Type B pancreatic cell (in vitro differentiated cells): ENCODE measurements around the gene PIANP. TPM values are rescaled to one million over a fixed set of nuclear protein-coding genes. Genes with fewer than 3 reads are reported as not detected.
A peak's percentile ranks its signal among the peaks of the same experiment; 100 is the strongest.
"Not testable (repeated sequence)": the region's sequence is repeated elsewhere in the genome, so short reads cannot be mapped to it uniquely, and the experiment has no call there.

Experiments used
- DNase-seq: peaks from one replicate; pipeline ENCODE4 v3.0.0; 2021; ENCODE audit warnings: mixed read lengths; ENCODE audit not compliant: unreplicated experiment; ENCODE audit errors: extremely low spot score
- H3K27ac Mint-ChIP-seq: 2 replicates; pipeline ENCODE4 v1.8.0; 2021; ENCODE audit warnings: mild to moderate bottlenecking, mixed read lengths
- H3K27me3 Mint-ChIP-seq: 2 replicates; pipeline ENCODE4 v1.8.0; 2021; ENCODE audit warnings: mixed read lengths
- H3K36me3 Mint-ChIP-seq: 2 replicates; pipeline ENCODE4 v1.8.0; 2021; ENCODE audit warnings: mixed read lengths
- H3K4me1 Mint-ChIP-seq: one replicate; pipeline ENCODE4 v1.8.0; 2021; ENCODE audit warnings: mixed read lengths; ENCODE audit not compliant: unreplicated experiment
- H3K4me3 Mint-ChIP-seq: 2 replicates; pipeline ENCODE4 v1.8.0; 2021; ENCODE audit warnings: mild to moderate bottlenecking, mixed read lengths
- H3K9me3 Mint-ChIP-seq: 2 replicates; pipeline ENCODE4 v1.8.0; 2021; ENCODE audit warnings: mixed read lengths
- total RNA-seq: library from RNA; stranded (reverse); gene quantifications from 2 replicates; pipeline ENCODE4 v1.2.1, GENCODE V29; 2021; ENCODE audit warnings: low replicate concordance
- TF ChIP-seq, protein P1 (sequence below): fragments of 200-600 bp; sonication (generic); conservative IDR thresholded peaks from 2 replicates; pipeline ENCODE4 v1.5.0; 2021; ENCODE audit warnings: antibody characterized with exemption, mild to moderate bottlenecking

Gene PIANP
- total RNA-seq, 1 donor from 2014 or later, result 3.9 TPM

DNA sequence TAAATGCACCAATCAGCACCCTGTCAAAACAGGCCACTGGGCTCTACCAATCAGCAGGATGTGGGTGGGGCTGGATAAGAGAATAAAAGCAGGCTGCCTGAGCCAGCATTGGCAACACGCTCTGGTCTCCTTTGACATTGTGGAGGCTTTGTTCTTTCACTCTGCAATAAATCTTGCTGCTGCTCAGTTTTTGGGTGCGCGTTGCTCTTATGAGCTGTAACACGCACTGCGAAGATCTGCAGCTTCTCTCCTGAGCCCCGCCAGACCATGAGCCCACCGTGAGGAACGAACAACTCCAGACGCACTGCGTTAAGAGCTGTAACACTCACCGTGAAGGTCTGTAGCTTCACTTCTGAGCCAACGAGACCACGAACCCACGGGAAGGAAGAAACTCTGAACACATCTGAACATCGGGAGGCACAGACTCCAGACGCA, 8.4 kb upstream of the PIANP start:
- Mint-ChIP-seq H3K4me3 (no peak overlapping the region), H3K4me1 (no peaks in the 10 kb centered on the region), H3K27me3 (peaks cover 21% of the 10 kb centered on the region), H3K27ac (no peak overlapping the region), H3K9me3 (no peaks in the 10 kb centered on the region), H3K36me3 (no peaks in the 10 kb centered on the region)
- TF ChIP-seq, protein P1, sequence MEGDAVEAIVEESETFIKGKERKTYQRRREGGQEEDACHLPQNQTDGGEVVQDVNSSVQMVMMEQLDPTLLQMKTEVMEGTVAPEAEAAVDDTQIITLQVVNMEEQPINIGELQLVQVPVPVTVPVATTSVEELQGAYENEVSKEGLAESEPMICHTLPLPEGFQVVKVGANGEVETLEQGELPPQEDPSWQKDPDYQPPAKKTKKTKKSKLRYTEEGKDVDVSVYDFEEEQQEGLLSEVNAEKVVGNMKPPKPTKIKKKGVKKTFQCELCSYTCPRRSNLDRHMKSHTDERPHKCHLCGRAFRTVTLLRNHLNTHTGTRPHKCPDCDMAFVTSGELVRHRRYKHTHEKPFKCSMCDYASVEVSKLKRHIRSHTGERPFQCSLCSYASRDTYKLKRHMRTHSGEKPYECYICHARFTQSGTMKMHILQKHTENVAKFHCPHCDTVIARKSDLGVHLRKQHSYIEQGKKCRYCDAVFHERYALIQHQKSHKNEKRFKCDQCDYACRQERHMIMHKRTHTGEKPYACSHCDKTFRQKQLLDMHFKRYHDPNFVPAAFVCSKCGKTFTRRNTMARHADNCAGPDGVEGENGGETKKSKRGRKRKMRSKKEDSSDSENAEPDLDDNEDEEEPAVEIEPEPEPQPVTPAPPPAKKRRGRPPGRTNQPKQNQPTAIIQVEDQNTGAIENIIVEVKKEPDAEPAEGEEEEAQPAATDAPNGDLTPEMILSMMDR, result no peak
- no peak for DNase-seq

DNA sequence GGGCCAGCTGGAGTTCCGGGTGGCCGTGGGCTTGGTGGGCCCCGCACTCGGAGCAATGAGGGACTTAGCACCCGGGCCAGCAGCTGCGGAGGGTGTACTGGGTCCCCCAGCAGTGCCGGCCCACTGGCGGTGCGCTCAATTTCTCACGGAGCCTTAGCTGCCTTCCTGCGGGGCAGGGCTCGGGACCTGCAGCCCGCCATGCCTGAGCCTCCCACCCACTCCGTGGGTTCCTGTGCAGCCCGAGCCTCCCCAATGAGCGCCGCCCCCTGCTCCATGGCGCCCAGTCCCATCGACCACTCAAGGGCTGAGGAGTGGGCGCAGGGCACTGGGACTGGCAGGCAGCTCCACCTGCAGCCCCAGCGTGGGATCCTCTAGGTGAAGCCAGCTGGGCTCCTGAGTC, 7.7 kb upstream of the PIANP start:
- not testable (repeated sequence) for H3K36me3 Mint-ChIP-seq, H3K4me3 Mint-ChIP-seq, H3K9me3 Mint-ChIP-seq, DNase-seq, H3K4me1 Mint-ChIP-seq, H3K27ac Mint-ChIP-seq
- peaks cover 27% of the 10 kb centered on the region for H3K27me3 Mint-ChIP-seq

DNA sequence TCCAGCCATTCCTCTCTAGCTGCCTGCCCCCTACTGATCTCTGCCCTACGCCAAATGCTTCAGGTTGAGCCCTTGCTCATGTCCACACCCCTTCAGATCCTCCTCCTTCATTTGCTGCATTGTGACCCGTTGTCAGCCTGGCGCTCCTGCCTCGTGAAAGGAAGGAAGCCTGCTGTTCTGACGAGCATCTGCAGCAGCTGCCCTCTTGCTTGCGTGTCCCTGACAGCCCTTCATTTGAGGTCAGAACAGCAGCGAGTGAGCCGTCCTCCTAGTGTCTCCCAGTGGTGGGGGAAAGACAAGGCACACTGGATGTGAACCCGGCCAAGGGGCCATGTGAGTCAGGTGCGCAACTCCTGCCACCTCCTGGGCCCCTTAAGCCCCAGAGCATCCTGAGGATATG, 3.0 kb upstream of the PIANP start:
- TF ChIP-seq, protein P1, result no peak
- Mint-ChIP-seq H3K36me3 (peaks cover 8% of the 10 kb centered on the region), H3K4me3 (peak overlapping the region; percentile 21), H3K9me3 (no peaks in the 10 kb centered on the region), H3K27me3 (peaks cover 62% of the 10 kb centered on the region), H3K27ac (no peak overlapping the region), H3K4me1 (peaks cover 6% of the 10 kb centered on the region)
- DNase-seq, result no peak

DNA sequence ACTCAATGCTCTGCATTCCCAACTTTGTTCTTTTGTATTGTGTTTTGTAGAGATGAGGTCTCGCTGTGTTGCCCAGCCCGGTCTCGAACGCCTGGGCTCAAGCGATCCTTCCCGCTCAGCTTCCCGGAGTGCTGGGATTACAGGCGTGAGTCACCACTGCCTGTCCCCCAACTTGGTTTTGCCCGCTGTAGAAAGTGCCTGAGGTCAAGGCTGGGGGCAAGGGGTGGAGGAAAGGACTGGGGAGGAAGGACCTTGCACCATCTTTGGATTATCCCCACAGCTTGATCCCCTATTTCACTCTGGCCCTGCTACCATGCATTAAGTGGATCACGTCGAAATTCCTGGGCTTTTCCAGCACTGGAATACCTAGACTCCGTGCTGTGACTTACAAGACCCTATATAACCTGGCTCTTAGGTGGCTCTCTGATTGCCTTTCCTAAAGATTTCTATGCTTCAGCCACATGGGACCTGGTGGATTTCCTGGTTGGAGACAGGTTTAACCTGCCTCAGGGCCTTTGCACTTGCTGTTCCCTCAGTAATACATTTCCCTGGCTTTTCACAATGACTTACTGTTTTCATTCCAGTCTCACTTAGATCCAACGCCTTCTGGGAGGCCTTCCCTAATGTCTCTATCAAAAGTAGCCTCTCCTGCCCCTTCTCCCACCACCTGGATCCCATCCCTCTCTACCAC, 608 bp upstream of the PIANP start:
- Mint-ChIP-seq H3K27ac (no peak overlapping the region), H3K4me3 (peak overlapping the region; percentile 67), H3K36me3 (peaks cover 14% of the 10 kb centered on the region), H3K9me3 (no peaks in the 10 kb centered on the region), H3K4me1 (peaks cover 6% of the 10 kb centered on the region), H3K27me3 (peaks cover 83% of the 10 kb centered on the region)
- no peak for DNase-seq
- TF ChIP-seq, protein P1, result no peak

DNA sequence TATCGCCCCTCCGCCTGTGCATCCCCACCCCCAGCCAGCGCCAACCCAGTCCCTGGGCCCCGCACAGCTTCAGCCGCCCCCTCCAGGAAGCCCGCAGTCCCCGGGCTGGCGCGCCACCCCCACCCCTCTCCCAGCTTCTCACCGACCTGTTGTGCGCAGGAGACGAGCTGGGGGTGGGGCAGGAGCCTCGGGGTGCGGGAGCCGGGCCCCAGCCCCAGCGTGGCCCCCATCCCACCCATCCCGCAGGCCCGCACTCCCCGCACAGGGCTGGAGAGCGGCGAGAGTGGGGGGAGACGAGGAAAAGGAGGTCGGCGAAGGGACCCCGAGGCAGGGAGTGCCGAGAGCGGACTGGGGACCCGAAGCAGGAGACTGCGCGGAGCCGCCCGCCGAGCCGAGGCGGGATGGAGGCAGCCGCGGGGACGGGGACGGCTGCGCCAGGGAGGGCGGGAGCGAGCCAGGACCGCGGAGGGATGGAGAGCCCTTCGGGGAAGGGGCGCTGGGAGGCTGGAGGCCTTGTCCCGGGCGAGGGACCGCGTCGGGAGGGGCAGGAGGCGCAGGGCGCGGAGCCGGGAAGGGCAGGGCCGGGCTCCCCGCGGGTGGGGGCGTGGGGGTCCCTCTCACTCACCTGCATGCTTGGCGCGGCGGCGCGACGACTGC, 498 bp downstream of the PIANP start:
- Mint-ChIP-seq H3K9me3 (no peaks in the 10 kb centered on the region), H3K4me1 (peaks cover 6% of the 10 kb centered on the region), H3K4me3 (peak overlapping the region; percentile 84), H3K27me3 (peaks cover 86% of the 10 kb centered on the region), H3K27ac (no peak overlapping the region), H3K36me3 (peaks cover 14% of the 10 kb centered on the region)
- TF ChIP-seq, protein P1, result no peak
- no peak for DNase-seq

DNA sequence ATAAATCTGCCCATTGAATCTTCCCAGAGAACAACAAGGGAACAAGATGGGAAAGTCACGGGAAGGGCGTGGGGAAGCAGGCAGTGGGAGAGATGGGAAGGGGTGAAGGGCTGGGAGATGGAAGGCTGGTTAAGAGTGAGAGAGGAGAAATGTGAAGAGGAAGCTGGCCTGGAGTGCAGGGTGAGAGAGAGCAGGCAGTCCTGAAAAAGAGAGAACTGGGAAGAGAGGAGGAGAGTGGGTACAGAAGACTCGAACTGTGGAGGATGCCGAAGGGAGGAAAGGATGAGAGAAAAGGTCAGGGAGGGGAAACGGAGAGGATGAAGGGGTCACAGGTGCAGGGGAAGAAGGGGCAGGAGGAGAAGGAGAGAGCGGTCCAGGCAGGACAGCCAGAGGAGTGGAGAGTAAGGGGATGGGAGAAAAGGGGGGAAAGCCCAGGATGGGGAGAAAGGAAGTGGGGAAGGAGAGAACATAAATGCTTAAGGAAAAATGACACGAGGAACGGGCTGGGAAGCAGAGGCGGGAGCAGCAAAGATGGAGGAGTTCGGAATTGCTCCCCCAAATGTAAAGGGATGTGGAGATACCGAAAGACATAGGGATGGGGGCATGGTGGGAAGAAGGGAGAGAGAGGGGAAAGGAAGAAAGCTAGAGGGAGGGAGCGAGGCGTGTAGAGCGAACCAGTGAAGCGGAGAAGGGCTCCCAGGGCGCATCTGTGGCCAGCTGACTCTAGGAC, 1.2 kb downstream of the PIANP start:
- Mint-ChIP-seq H3K9me3 (no peaks in the 10 kb centered on the region), H3K27me3 (peaks cover 80% of the 10 kb centered on the region), H3K27ac (peak overlapping the region; percentile 54), H3K4me3 (peak overlapping the region; percentile 84), H3K4me1 (peaks cover 6% of the 10 kb centered on the region), H3K36me3 (peaks cover 14% of the 10 kb centered on the region)
- DNase-seq, result no peak
- TF ChIP-seq, protein P1, result no peak
